DND-41 (cell line): ENCODE results near the gene ZNF48.
A peak's percentile ranks its signal among the peaks of the same experiment; 100 is the strongest.

Experiments
- ATAC-seq: fragments of 200-7000 bp; cut with Tn5 transposase; 3 replicates; pipeline ENCODE4 v1.9.1; 2021; ENCODE audit warnings: low read depth; ENCODE audit not compliant: insufficient read depth
- DNase-seq: peaks from one replicate; pipeline ENCODE4 v3.0.0-alpha.2; 2020
- H2AFZ ChIP-seq: 2 replicates; pipeline ENCODE4 v1.6.0; 2012; ENCODE audit warnings: low read depth, low read length
- H3K27ac ChIP-seq: 2 replicates; pipeline ENCODE4 v1.5.1; 2012; ENCODE audit warnings: low read length, inconsistent platforms
- H3K27me3 ChIP-seq: fragments of 200-600 bp; sonication (generic); 2 replicates; pipeline ENCODE4 v1.6.0; 2012; ENCODE audit warnings: low read length, mild to moderate bottlenecking, inconsistent platforms; ENCODE audit not compliant: insufficient read depth, poor library complexity
- H3K36me3 ChIP-seq: 2 replicates; pipeline ENCODE4 v1.5.1; 2012; ENCODE audit warnings: low read length, inconsistent platforms; ENCODE audit not compliant: insufficient read depth
- H3K4me1 ChIP-seq: 2 replicates; pipeline ENCODE4 v1.5.1; 2012; ENCODE audit warnings: mild to moderate bottlenecking, low read length; ENCODE audit not compliant: insufficient read depth
- H3K4me2 ChIP-seq: 2 replicates; pipeline ENCODE4 v1.6.0; 2012; ENCODE audit warnings: mild to moderate bottlenecking, moderate library complexity, low read length, inconsistent platforms; ENCODE audit not compliant: insufficient read depth
- H3K4me3 ChIP-seq, 2 experiments: fragments of 200-600 bp in 1 of 2; shearing (Covaris generic) in 1 of 2; 2 replicates each; pipeline ENCODE4 v1.5.1; 2012 to 2016; ENCODE audit warnings: inconsistent platforms in 2 of 2, low read length in 2 of 2, mild to moderate bottlenecking in 2 of 2, low read depth in 1 of 2, moderate library complexity in 1 of 2
- H3K79me2 ChIP-seq: 2 replicates; pipeline ENCODE4 v1.6.0; 2012; ENCODE audit warnings: low read length, inconsistent platforms; ENCODE audit not compliant: insufficient read depth
- H3K9ac ChIP-seq: 2 replicates; pipeline ENCODE4 v1.6.0; 2012; ENCODE audit warnings: low read depth, mild to moderate bottlenecking, inconsistent platforms, low read length, moderate library complexity
- H3K9me3 ChIP-seq: 2 replicates; pipeline ENCODE4 v1.5.1; 2012; ENCODE audit warnings: low read length, moderate library complexity, mild to moderate bottlenecking, inconsistent platforms; ENCODE audit not compliant: insufficient read depth, severe bottlenecking
- H4K20me1 ChIP-seq: 2 replicates; pipeline ENCODE4 v1.6.0; 2012; ENCODE audit warnings: low read length; ENCODE audit not compliant: insufficient read depth
- EZH2 ChIP-seq: IDR thresholded peaks from 3 replicates; pipeline ENCODE4 v1.6.1; 2012; ENCODE audit warnings: borderline replicate concordance, low read depth, mild to moderate bottlenecking, moderate library complexity, low read length, inconsistent platforms; ENCODE audit not compliant: severe bottlenecking
- TF ChIP-seq, protein P1 (sequence below): IDR thresholded peaks from 2 replicates; pipeline ENCODE4 v1.5.1; 2012; ENCODE audit warnings: borderline replicate concordance, low read length, moderate library complexity, mild to moderate bottlenecking; ENCODE audit not compliant: poor library complexity, severe bottlenecking; ENCODE audit errors: extremely low read depth

Gene ZNF48

DNA sequence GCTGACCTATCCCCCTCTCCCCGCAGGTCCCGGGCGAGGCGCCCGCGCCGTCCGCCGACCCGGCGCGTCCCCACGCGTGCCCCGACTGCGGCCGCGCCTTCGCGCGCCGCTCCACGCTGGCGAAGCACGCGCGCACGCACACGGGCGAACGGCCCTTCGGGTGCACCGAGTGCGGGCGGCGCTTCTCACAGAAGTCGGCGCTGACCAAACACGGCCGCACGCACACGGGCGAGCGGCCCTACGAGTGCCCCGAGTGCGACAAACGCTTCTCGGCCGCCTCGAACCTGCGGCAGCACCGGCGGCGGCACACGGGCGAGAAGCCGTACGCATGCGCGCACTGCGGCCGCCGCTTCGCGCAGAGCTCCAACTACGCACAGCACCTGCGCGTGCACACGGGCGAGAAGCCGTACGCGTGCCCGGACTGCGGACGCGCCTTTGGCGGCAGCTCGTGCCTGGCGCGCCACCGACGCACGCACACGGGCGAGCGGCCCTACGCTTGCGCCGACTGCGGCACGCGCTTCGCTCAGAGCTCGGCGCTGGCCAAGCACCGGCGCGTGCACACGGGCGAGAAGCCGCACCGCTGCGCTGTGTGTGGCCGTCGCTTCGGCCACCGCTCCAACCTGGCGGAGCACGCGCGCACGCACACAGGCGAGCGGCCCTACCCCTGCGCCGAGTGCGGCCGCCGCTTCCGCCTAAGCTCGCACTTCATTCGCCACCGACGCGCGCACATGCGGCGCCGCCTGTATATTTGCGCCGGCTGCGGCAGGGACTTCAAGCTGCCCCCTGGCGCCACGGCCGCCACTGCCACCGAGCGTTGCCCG, 22.5 kb downstream of the ZNF48 start:
- peaks cover 27% of the 10 kb centered on the region; the same call in 1 of the 2 replicates for H3K79me2 ChIP-seq
- H3K4me3 ChIP-seq = peak overlapping the region; percentile 30 to 70; a peak in 3 of 4 replicates
- H2AFZ ChIP-seq = peak overlapping the region; percentile 88
- H4K20me1 ChIP-seq = peaks cover 11% of the 10 kb centered on the region; the same call in 1 of the 2 replicates
- H3K27me3 ChIP-seq = no peaks in the 10 kb centered on the region
- H3K4me2 ChIP-seq = peak overlapping the region; percentile 87
- TF ChIP-seq EZH2 = no peak
- TF ChIP-seq, protein P1, sequence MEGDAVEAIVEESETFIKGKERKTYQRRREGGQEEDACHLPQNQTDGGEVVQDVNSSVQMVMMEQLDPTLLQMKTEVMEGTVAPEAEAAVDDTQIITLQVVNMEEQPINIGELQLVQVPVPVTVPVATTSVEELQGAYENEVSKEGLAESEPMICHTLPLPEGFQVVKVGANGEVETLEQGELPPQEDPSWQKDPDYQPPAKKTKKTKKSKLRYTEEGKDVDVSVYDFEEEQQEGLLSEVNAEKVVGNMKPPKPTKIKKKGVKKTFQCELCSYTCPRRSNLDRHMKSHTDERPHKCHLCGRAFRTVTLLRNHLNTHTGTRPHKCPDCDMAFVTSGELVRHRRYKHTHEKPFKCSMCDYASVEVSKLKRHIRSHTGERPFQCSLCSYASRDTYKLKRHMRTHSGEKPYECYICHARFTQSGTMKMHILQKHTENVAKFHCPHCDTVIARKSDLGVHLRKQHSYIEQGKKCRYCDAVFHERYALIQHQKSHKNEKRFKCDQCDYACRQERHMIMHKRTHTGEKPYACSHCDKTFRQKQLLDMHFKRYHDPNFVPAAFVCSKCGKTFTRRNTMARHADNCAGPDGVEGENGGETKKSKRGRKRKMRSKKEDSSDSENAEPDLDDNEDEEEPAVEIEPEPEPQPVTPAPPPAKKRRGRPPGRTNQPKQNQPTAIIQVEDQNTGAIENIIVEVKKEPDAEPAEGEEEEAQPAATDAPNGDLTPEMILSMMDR = peak; percentile 7
- peak overlapping the region; percentile 87 for H3K27ac ChIP-seq
- peaks cover 24% of the 10 kb centered on the region for H3K4me1 ChIP-seq
- no peaks in the 10 kb centered on the region for H3K9me3 ChIP-seq
- H3K9ac ChIP-seq = peak overlapping the region; percentile 74
- ATAC-seq = peak; percentile 87
- peaks cover 48% of the 10 kb centered on the region for H3K36me3 ChIP-seq
- DNase-seq = peak; percentile 91

DNA sequence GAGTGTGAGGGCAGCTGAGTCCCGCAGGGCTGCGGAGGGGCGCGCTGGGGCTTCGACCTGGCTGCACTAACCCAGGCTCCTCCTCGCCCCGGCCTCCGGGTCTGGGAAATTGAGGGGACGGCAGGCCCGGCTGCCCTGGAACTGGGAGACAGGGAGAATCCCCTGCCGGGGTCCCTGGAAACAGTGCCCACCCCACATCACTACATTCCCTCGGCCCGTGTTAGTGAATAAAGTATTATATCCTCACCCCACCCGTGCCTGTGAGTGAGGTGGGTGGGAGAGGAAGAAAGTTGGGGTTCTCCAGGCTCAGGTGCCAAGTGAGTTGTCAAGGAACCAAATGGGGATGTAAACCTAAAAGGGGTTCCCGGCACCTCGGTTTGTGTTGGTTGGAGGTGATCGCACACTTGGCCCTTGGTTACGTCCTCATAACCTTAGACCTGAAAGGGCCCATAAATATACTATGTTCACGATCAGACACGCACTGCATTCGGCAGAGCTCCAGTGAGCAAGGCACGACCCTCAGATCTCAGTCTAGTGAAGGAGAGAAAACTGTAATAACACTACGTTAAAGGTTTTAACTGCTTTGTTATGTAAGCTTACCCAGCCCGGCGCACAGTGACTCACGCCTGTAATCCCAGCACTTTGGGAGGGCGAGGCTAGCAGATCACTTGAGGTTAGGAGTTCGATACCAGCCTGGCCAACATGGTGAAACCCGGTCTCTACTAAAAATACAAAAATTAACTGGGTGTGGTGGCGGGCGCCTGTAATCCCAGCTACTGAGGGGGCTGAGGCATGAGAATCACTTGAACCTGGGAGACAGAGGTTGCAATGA, 23.3 kb downstream of the ZNF48 start:
- Histone ChIP-seq H3K27me3 (no peaks in the 10 kb centered on the region), H3K4me2 (peak overlapping the region; percentile 87), H4K20me1 (peaks cover 11% of the 10 kb centered on the region; the same call in 1 of the 2 replicates), H3K27ac (peak overlapping the region; percentile 87), H2AFZ (peak overlapping the region; percentile 88), H3K9me3 (no peaks in the 10 kb centered on the region), H3K4me3 (peak overlapping the region; percentile 30 to 70; a peak in 3 of 4 replicates), H3K9ac (peak overlapping the region; percentile 74), H3K36me3 (peaks cover 47% of the 10 kb centered on the region), H3K4me1 (peaks cover 23% of the 10 kb centered on the region), H3K79me2 (peaks cover 20% of the 10 kb centered on the region; the same call in 1 of the 2 replicates)
- TF ChIP-seq, protein P1 = no peak
- no peak for TF ChIP-seq EZH2
- DNase-seq = no peak
- ATAC-seq = no peak

DNA sequence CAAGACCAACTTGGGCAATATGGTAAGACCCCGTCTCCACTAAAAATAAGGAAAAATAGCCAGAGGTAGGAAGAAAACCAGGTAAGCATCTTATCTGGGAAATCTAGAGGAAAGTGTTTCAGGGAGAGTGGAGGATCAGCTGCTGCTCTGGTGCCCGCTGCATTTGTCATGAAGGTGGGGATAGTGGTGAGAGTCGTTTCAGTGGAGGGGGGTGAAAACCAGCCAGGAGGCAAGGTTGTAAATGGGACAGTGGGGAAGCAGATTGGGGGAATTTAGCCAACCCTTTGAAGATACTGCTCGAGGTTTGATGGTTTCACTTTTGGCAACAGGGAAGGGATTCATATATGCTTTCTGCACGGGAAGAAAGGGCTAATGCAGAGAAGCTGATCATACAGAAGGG, 25.8 kb downstream of the ZNF48 start:
- no peaks in the 10 kb centered on the region for H3K9me3 ChIP-seq
- H4K20me1 ChIP-seq = peaks cover 16% of the 10 kb centered on the region; the same call in 1 of the 2 replicates
- H3K79me2 ChIP-seq = peaks cover 24% of the 10 kb centered on the region
- no peak overlapping the region for H3K27ac ChIP-seq
- no peak for TF ChIP-seq EZH2
- TF ChIP-seq, protein P1 = no peak
- no peak for DNase-seq
- H3K4me3 ChIP-seq = no peak overlapping the region
- H3K9ac ChIP-seq = no peak overlapping the region
- H3K4me2 ChIP-seq = no peak overlapping the region
- H3K27me3 ChIP-seq = no peaks in the 10 kb centered on the region
- peaks cover 23% of the 10 kb centered on the region for H3K4me1 ChIP-seq
- no peak for ATAC-seq
- peaks cover 57% of the 10 kb centered on the region for H3K36me3 ChIP-seq
- H2AFZ ChIP-seq = no peak overlapping the region
